SK-N-SH (cell line): ENCODE measurements around the gene TUBGCP6. TPM values are rescaled to one million over a fixed set of nuclear protein-coding genes. Genes with fewer than 3 reads are reported as not detected.

Experiments
- CTCF ChIA-PET: fragments of 300-600, 350-600 bp; formaldehyde crosslinking; extraction: SDS; loops from one replicate; lab custom pipeline; 2021; lab: Yijun Ruan, JAX
- POLR2A ChIA-PET: fragments of 350-600 bp; sonication (Branson Sonifier 250); formaldehyde crosslinking; extraction: SDS; loops from one replicate; lab custom pipeline; 2020; ENCODE audit warnings: antibody characterized with exemption, inconsistent platforms; lab: Yijun Ruan, JAX
- DNase-seq: peaks from one replicate; pipeline ENCODE4 v3.0.0; 2012
- H2AFZ ChIP-seq: fragments of 200-600 bp; sonication (generic); 2 replicates; pipeline ENCODE4 v1.8.1; 2016; ENCODE audit warnings: antibody characterized with exemption, mild to moderate bottlenecking, low read depth
- H3F3A ChIP-seq: fragments of 200-600 bp; sonication (generic); replicated peaks from 2 replicates; pipeline ENCODE3; 2016; ENCODE audit warnings: antibody characterized with exemption, mild to moderate bottlenecking; ENCODE audit not compliant: insufficient read depth
- H3K27ac ChIP-seq, 2 experiments: fragments of 200-500 bp in 1 of 2; fragments of 200-600 bp in 1 of 2; sonication (Bioruptor generic) in 1 of 2; sonication (generic), shearing (Covaris generic) in 1 of 2; 2 replicates each; pipeline versions ENCODE4 v1.5.1 to v1.6.1; 2014 to 2016; ENCODE audit warnings: low read depth in 2 of 2, inconsistent platforms in 1 of 2, low read length in 1 of 2, mild to moderate bottlenecking in 1 of 2, mixed read lengths in 1 of 2
- H3K27me3 ChIP-seq: fragments of 200-600 bp; sonication (generic), shearing (Covaris generic); 2 replicates; pipeline ENCODE4 v1.6.1; 2016; ENCODE audit warnings: mixed run types; ENCODE audit not compliant: insufficient read depth
- H3K36me3 ChIP-seq, 2 experiments: fragments of 200-500 bp in 1 of 2; fragments of 200-600 bp in 1 of 2; sonication (Bioruptor generic) in 1 of 2; sonication (generic) in 1 of 2; replicated peaks in 1 of 2; 2 replicates each; pipeline versions ENCODE3 to v1.5.1; 2014 to 2016; ENCODE audit warnings: low read length in 1 of 2, mild to moderate bottlenecking in 1 of 2; ENCODE audit not compliant: insufficient read depth in 2 of 2, control insufficient read depth in 1 of 2
- H3K4me1 ChIP-seq, 2 experiments: fragments of 200-500 bp in 1 of 2; fragments of 200-600 bp in 1 of 2; sonication (Bioruptor generic) in 1 of 2; sonication (generic), shearing (Covaris generic) in 1 of 2; 2 replicates each; pipeline versions ENCODE4 v1.5.1 to v1.6.1; 2014 to 2016; ENCODE audit warnings: low read depth in 1 of 2, low read length in 1 of 2, mixed run types in 1 of 2; ENCODE audit not compliant: insufficient read depth in 2 of 2, control insufficient read depth in 1 of 2
- H3K4me2 ChIP-seq: fragments of 200-600 bp; sonication (generic), shearing (Covaris generic); 2 replicates; pipeline ENCODE4 v1.6.1; 2017; ENCODE audit warnings: mixed run types
- H3K4me3 ChIP-seq, 2 experiments: fragments of 200-500 bp in 1 of 2; fragments of 200-600 bp in 1 of 2; sonication (Bioruptor generic) in 1 of 2; sonication (generic), shearing (Covaris generic) in 1 of 2; 2 replicates each; pipeline versions ENCODE4 v1.5.1 to v1.8.1; 2014 to 2016; ENCODE audit warnings: low read depth in 2 of 2, inconsistent platforms in 1 of 2, low read length in 1 of 2, mild to moderate bottlenecking in 1 of 2, mixed read lengths in 1 of 2, moderate library complexity in 1 of 2
- H3K79me2 ChIP-seq: fragments of 200-600 bp; sonication (generic); 2 replicates; pipeline ENCODE4 v1.8.1; 2017; ENCODE audit warnings: mild to moderate bottlenecking; ENCODE audit not compliant: insufficient read depth
- H3K9ac ChIP-seq: fragments of 200-600 bp; sonication (generic); 2 replicates; pipeline ENCODE4 v1.6.1; 2017; ENCODE audit warnings: mixed run types
- H3K9me2 ChIP-seq: fragments of 200-600 bp; sonication (generic); 2 replicates; pipeline ENCODE4 v1.6.1; 2017; ENCODE audit warnings: mixed run types
- H3K9me3 ChIP-seq: fragments of 200-600 bp; sonication (generic); 2 replicates; pipeline ENCODE4 v1.6.1; 2017; ENCODE audit warnings: mixed run types, mild to moderate bottlenecking, moderate library complexity
- H4K20me1 ChIP-seq: fragments of 200-600 bp; sonication (generic); 2 replicates; pipeline ENCODE4 v1.6.1; 2017; ENCODE audit warnings: mild to moderate bottlenecking, mixed run types; ENCODE audit not compliant: insufficient read depth
- ELF1 ChIP-seq: IDR thresholded peaks from 2 replicates; pipeline ENCODE4 v1.4.0; 2012
- EP300 ChIP-seq, 2 experiments: IDR thresholded peaks; 2 replicates each; pipeline versions ENCODE4 v1.4.0 to v1.6.1; 2012; ENCODE audit warnings: borderline replicate concordance in 1 of 2, low read depth in 1 of 2, low read length in 1 of 2
- EZH2phosphoT487 ChIP-seq: fragments of 200-600 bp; sonication (generic); IDR thresholded peaks from 2 replicates; pipeline ENCODE4 v1.6.1; 2017; ENCODE audit warnings: low read depth, mixed run types, mild to moderate bottlenecking, antibody characterized with exemption, moderate library complexity, borderline replicate concordance
- FOXJ3 ChIP-seq: sonication (generic); formaldehyde crosslinking; IDR thresholded peaks from 2 replicates; pipeline ENCODE4 v1.5.1; 2020; ENCODE audit warnings: mild to moderate bottlenecking, missing genetic modification reagents
- GABPA ChIP-seq: IDR thresholded peaks from 2 replicates; pipeline ENCODE4 v1.4.0; 2012; ENCODE audit warnings: low read depth, mild to moderate bottlenecking
- GATA2 ChIP-seq: sonication (generic); formaldehyde crosslinking; IDR thresholded peaks from 2 replicates; pipeline ENCODE4 v1.5.0; 2020; ENCODE audit warnings: mild to moderate bottlenecking, missing genetic modification reagents
- NFIC ChIP-seq: IDR thresholded peaks from 2 replicates; pipeline ENCODE4 v1.4.0; 2012; ENCODE audit warnings: borderline replicate concordance
- NRF1 ChIP-seq: IDR thresholded peaks from 2 replicates; pipeline ENCODE4 v1.6.1; 2012; ENCODE audit warnings: low read depth, mild to moderate bottlenecking, low read length
- RCOR1 ChIP-seq: fragments of 150-350 bp; IDR thresholded peaks from 2 replicates; pipeline ENCODE4 v1.6.1; 2017; ENCODE audit warnings: antibody characterized with exemption, low read length
- RXRA ChIP-seq: IDR thresholded peaks from 2 replicates; pipeline ENCODE4 v1.4.0; 2012; ENCODE audit warnings: low read depth, mild to moderate bottlenecking, borderline replicate concordance
- SMC3 ChIP-seq: IDR thresholded peaks from 2 replicates; pipeline ENCODE4 v1.6.1; 2012; ENCODE audit warnings: low read depth, low read length, improper control_type of control experiment
- TAF1 ChIP-seq: IDR thresholded peaks from 2 replicates; pipeline ENCODE4 v1.6.1; 2012; ENCODE audit warnings: low read depth, mild to moderate bottlenecking, low read length, moderate library complexity, borderline replicate concordance
- TCF12 ChIP-seq: IDR thresholded peaks from 2 replicates; pipeline ENCODE4 v1.4.0; 2012
- WGBS: methylation state at CpG from one replicate; pipeline ENCODE4 v1.1.6; 2017; ENCODE audit warnings: low lambda C conversion rate; 5-methylcytosine and 5-hydroxymethylcytosine counted together
- polyA plus RNA-seq, 3 experiments: library from polyadenylated mRNA; depleted of rRNA; stranded (reverse); fragments of >200 nt; gene quantifications; 2 replicates each; pipeline ENCODE4 v1.2.3, GENCODE V29; 2012
- TF ChIP-seq, protein P1 (sequence below): IDR thresholded peaks from 2 replicates; pipeline ENCODE4; 2012
- TF ChIP-seq, protein P2 (sequence below): fragments of 150-350 bp; IDR thresholded peaks from 2 replicates; pipeline ENCODE4 v1.6.1; 2016; ENCODE audit warnings: mild to moderate bottlenecking, low read depth, low read length
- TF ChIP-seq, protein P3 (sequence below): IDR thresholded peaks from 2 replicates; pipeline ENCODE4 v1.4.0; 2012; ENCODE audit warnings: low read depth
- TF ChIP-seq, protein P4 (sequence below): IDR thresholded peaks from 2 replicates; pipeline ENCODE4 v1.4.0; 2012; ENCODE audit warnings: low read depth, borderline replicate concordance

Gene TUBGCP6
- polyA plus RNA-seq, 1 of the 3 experiments (the other 2 are of a cell fraction): 40.4 TPM

DNA sequence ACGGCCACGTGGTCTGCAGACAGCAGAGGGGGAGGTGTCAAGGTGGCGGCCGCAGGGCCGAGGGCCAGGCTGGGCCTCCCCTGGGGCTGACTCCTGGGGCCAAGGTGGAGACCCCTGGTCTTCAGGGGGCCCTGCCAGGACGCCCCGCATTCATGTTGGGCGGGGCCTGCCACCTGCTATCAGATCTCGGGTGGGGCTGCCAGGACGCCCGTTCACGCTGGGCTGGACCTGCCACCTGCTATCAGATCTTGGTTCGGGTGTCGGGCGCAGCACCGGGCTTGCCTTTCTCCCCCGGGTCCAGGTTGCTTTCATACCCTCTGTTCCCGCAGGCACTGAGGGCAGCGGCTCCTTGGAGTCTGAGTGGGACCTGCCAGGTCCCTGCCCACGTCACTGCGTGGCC is 41.5 kb upstream of the TUBGCP6 start:
- POLR2A ChIA-PET: no interaction called here

DNA sequence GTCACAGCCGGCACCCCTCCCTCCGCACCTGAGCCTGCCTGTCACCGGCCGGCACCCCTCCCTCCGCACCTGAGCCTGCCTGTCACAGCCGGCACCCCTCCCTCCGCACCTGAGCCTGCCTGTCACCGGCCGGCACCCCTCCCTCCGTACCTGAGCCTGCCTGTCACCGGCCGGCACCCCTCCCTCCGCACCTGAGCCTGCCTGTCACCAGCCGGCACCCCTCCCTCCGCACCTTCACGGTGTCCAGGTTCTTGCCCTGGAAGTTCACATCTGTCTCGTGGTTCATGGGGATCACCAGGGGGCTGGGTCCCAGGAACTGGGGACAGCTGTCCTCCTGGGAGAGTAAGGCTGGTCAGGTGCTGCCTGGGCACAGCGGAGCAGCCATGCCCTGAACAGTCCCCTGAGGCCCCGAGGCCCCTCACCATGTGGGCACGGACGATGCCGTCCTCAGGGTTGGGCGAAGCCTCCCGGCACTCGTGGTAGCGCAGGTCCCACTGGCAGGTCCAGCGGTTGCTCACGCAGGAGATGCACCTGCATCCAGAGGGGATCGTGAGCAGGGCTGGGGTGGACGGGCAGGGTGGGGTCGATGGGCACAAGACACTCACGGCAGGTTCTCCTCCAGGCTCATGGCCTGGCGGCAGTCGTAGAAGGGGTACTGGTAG is 40.9 kb upstream of the TUBGCP6 start:
- H2AFZ ChIP-seq: no peak overlapping the region
- no peak for TF ChIP-seq TCF12
- no peak for TF ChIP-seq GATA2 (CRISPR knock-in tag)
- TF ChIP-seq TAF1: no peak
- TF ChIP-seq ELF1: no peak
- H3K79me2 ChIP-seq: peaks cover 43% of the 10 kb centered on the region
- H3K4me2 ChIP-seq: no peak overlapping the region
- WGBS: 99% methylated on average over 11 of the region's 34 CpGs
- H3K9me2 ChIP-seq: no peaks in the 10 kb centered on the region
- H3K4me3 ChIP-seq: no peak overlapping the region
- no peak overlapping the region for H3K27ac ChIP-seq
- no peak overlapping the region for H3K9ac ChIP-seq
- no peaks in the 10 kb centered on the region for H3K27me3 ChIP-seq
- peaks cover 17 to 77% of the 10 kb centered on the region in 2 experiments for H3K36me3 ChIP-seq
- ChIA-PET POLR2A (no interaction called here), CTCF (interaction anchor here (0.6 kb wide), 1 partner anchor 10 kb away, joined by 3 read pairs; no protein-coding TSS in a partner anchor)
- no peaks in the 10 kb centered on the region for H3F3A ChIP-seq
- peaks cover 51% of the 10 kb centered on the region for H4K20me1 ChIP-seq
- no peak for DNase-seq
- H3K9me3 ChIP-seq: no peaks in the 10 kb centered on the region
- peaks cover 0 to 9% of the 10 kb centered on the region in 2 experiments; a peak in 1 of 4 replicates for H3K4me1 ChIP-seq

More for the DNA sequence above, 41.5 kb upstream of the TUBGCP6 start:
- no peak for DNase-seq
- 94% methylated on average over 3 of the region's 21 CpGs for WGBS
- Histone ChIP-seq H3K4me2 (no peak overlapping the region), H3K4me1 (peaks cover 0 to 9% of the 10 kb centered on the region in 2 experiments; a peak in 1 of 4 replicates), H3K9me3 (no peaks in the 10 kb centered on the region), H3K36me3 (peaks cover 17 to 75% of the 10 kb centered on the region in 2 experiments), H3F3A (no peaks in the 10 kb centered on the region), H4K20me1 (peaks cover 57% of the 10 kb centered on the region), H2AFZ (no peak overlapping the region), H3K9me2 (no peaks in the 10 kb centered on the region), H3K27ac (no peak overlapping the region), H3K27me3 (no peaks in the 10 kb centered on the region), H3K79me2 (peaks cover 49% of the 10 kb centered on the region), H3K4me3 (no peak overlapping the region), H3K9ac (no peak overlapping the region)
- CTCF ChIA-PET: interaction anchor here (0.6 kb wide), 1 partner anchor 10 kb away, joined by 3 read pairs; no protein-coding TSS in a partner anchor
- no peak for TF ChIP-seq FOXJ3 (CRISPR knock-in tag)
- no peak for TF ChIP-seq EZH2phosphoT487
- no peak for TF ChIP-seq NFIC
- TF ChIP-seq, protein P1, sequence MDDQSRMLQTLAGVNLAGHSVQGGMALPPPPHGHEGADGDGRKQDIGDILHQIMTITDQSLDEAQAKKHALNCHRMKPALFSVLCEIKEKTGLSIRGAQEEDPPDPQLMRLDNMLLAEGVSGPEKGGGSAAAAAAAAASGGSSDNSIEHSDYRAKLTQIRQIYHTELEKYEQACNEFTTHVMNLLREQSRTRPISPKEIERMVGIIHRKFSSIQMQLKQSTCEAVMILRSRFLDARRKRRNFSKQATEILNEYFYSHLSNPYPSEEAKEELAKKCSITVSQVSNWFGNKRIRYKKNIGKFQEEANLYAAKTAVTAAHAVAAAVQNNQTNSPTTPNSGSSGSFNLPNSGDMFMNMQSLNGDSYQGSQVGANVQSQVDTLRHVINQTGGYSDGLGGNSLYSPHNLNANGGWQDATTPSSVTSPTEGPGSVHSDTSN: no peak
- TF ChIP-seq GABPA: no peak
- no peak for TF ChIP-seq EP300 (IDR thresholded peaks at IDR 0.05; ENCODE audit: borderline replicate concordance in 1 of 2, low read depth in 1 of 2, low read length in 1 of 2)
- TF ChIP-seq, protein P2, sequence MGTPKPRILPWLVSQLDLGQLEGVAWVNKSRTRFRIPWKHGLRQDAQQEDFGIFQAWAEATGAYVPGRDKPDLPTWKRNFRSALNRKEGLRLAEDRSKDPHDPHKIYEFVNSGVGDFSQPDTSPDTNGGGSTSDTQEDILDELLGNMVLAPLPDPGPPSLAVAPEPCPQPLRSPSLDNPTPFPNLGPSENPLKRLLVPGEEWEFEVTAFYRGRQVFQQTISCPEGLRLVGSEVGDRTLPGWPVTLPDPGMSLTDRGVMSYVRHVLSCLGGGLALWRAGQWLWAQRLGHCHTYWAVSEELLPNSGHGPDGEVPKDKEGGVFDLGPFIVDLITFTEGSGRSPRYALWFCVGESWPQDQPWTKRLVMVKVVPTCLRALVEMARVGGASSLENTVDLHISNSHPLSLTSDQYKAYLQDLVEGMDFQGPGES: no peak
- TF ChIP-seq, protein P3, sequence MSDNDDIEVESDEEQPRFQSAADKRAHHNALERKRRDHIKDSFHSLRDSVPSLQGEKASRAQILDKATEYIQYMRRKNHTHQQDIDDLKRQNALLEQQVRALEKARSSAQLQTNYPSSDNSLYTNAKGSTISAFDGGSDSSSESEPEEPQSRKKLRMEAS: no peak
- TF ChIP-seq, protein P4, sequence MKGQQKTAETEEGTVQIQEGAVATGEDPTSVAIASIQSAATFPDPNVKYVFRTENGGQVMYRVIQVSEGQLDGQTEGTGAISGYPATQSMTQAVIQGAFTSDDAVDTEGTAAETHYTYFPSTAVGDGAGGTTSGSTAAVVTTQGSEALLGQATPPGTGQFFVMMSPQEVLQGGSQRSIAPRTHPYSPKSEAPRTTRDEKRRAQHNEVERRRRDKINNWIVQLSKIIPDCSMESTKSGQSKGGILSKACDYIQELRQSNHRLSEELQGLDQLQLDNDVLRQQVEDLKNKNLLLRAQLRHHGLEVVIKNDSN: no peak
- no peak for TF ChIP-seq RCOR1
- TF ChIP-seq NRF1: no peak
- no peak for TF ChIP-seq SMC3
- no peak for TF ChIP-seq TAF1
- TF ChIP-seq TCF12: no peak
- no peak for TF ChIP-seq RXRA
